Measurements from ENCODE around the gene SH3GL3.

Gene SH3GL3

DNA sequence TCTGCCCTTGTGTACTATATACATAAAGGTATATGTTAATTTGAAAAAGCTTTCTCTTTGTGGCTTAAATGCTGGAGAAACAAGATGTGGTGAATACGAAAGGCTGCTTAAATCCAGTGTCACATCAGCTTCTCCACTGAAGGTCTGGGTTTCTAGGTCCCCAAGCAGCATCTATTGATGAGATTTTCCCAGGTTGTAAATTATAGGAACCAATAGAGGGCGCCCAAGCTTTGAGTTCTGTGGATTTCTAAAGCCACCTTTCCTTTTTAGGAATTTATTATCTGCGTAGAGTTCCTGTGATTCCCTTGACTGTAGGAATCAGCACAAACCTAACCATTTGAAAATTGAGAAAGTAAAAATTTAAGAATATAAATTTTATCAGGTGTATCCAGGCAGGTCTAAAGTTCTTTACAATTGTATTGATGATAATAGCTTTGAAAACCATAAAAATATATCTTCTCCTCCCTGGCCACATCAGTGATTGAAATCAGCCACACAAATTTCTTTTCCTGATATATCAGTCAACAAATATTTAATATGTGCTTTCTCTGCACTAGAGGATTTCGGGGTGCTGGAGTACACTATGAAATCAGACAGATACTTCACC lies 118.5 kb downstream of the SH3GL3 start:
- DNase-seq (ENCODE audit: low read depth, low spot score) = peak; percentile 57

- no peak for DNase-seq (ENCODE audit: low read depth, low spot score)
Observed at GRCh38 chr15:83567318-83567717, 120.2 kb downstream of the SH3GL3 start.

- DNase-seq (ENCODE audit: low read depth, low spot score) = no peak
Observed at GRCh38 chr15:83569341-83569740, 122.2 kb downstream of the SH3GL3 start.

DNA sequence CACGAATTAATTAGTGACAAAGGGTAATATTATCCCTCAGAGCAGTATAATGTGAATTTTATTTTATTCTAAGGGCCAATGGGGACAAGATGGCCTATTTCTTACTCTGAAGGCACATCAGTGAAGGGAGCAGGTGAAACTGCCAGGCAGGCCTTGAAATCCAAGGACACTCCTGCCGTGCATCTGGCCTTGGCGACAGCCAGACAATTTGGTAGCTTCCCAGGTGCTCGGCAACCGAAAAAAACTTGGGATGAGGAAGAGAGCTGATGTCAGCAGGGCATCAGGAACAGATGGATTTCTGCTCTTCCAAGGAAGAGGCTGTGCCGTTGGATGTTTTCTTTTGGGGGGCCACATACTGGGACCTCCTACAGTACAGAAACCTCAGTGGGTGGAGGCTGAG lies 123.6 kb downstream of the SH3GL3 start:
- DNase-seq (ENCODE audit: low read depth, low spot score) = no peak

DNA sequence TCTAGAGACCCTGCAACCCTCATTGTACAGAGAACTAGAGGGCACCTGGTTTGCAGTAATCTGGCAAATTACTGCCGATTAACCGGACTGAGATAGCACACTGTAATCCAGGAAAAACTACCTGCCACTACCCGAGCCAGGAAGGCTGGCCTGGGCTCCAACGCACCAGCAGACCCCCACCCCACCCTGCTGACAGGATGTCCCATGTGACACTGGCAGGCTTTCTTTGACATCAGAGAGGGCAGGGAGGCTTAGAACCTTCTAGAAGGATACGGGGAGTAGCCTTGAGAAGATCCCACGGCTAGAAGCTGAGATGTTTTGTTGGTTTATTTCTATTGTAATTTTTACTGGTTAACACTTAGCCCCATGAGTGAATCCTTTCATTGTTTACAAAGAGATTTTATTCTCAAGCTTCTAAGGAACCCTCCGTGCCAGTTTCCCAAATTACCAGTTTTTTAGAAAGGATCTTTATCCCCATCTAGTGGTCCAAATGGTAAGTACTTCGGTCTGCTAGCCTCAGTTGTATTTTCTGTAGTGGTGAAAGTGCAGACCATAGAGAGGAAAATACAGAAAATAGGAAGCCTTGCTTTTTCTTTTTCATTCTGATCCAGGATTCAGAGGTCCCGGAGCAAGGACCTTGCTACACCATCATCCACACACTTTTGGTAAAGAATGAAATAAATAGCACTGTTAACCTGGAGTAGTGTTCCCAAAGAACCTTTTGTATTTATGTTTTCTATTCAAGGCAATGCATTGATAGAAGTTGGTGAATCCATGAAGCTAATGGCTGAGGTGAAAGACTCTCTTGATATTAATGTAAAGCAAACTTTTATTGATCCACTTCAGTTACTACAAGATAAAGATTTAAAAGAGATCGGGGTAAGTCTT lies 124.9 kb downstream of the SH3GL3 start:
- DNase-seq (ENCODE audit: low read depth, low spot score) = peak; percentile 42

DNA sequence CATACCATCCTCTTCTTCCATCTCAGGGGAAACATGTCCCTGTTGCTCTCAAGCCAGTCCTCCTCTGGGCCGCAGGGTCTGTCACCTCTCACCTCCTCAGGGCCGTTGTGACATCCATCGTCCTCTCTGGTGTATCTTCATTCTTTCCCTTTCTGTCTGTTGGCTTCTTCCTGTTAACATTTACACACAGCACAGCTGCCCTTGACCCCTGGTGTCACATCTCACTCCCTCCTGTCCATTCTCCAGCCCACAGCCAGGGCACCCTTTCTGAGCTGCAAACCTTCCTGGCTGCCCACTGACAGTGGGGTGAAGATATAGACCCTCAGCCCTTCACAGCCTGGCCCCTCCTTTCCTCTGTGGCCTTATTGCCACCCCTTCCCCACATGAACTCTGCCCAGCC lies 127.2 kb downstream of the SH3GL3 start:
- DNase-seq (ENCODE audit: low read depth, low spot score) = no peak

DNA sequence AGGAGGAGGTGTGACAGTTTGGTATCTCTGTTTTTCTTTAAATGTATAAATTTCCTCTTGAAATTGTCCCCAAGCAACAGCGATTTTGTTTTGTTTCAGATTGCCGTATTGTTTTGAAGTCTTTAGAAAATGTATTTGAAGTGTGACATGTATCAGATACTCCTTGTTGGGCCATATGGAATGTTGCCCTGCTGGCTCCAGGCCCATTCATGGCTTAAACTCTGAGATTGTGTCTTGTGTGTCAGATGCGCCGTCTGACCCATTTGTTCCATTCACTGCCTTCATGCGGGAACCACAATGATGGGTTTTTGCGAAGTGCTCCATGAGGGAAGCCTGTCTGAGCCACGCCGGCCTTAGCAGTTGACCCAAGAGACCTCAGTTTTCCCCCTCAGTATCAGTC lies 131.6 kb downstream of the SH3GL3 start:
- DNase-seq (ENCODE audit: low read depth, low spot score) = no peak

DNA sequence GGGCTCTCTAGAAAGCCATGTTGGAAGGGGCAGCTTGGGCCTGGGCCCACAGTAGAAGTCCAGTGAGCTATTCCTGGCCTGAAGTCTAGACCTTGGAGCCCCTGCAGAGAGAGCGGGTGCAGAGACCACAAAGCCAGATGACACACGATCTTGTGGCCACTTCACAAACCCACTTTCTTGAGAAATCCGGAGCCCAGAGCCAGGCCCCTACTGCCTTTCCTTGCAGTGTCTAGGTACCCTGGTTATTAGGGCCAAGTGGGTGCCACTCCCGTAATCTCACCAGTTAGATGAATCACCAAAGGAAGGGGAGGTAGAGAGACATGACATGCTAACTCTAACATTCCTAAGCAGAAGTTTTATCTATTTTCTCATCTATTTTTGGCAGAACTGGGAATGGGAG lies 134.2 kb downstream of the SH3GL3 start:
- DNase-seq (ENCODE audit: low read depth, low spot score) = no peak

DNA sequence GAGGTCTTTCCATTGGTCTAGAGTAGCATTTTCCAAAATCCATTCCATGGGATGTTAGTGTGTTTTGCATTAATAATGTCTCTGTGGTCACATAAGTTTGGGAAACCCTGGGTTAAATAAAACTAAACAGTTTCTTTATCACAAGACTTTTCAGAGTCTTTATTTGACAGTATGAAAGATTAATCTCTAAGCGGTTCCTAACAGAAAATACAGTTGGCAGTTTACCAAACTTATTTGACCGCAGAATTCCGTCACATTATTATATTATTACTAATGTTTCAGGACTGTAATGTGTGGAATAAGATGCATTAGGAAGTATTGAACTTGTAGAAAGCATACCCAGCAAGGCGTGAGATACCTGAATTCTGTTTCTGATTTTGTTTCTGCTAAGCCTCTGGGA lies 135.2 kb downstream of the SH3GL3 start:
- DNase-seq (ENCODE audit: low read depth, low spot score) = no peak

DNA sequence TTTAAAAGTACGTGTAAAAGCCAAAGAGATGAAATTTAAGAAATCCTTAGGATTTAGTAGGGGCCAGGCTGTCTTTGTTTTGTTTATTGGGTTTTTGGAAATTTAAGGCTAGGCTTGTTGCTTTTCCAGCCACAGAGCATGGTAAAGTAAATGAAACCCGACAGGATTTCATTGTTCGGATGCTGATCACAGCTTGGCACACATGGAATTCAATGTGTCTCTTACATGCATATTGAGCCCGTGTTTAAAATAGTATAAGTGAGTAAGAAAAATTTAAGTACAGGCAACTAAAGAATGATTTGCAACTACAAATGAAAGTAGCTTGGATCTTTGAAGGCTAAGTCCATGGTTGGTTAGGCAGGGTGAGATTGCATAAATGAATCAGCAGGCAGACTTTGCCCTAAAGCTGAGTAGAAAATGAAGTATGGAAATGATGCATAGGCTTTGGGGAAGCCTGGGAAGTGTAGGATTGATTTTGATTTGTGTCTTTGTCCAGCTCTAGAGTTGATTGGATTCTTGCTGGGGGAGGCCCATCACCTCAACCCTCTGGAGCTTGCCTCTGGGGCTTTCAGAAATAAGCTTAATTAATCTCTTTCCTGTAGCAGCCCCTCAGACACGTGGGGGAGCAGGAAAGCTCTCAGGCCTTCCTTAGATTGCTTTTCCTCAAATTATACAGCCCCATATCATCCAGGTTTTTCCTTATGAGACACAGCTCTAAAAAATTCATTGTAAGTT lies 138.6 kb downstream of the SH3GL3 start:
- no peak for DNase-seq (ENCODE audit: low read depth, low spot score)

DNA sequence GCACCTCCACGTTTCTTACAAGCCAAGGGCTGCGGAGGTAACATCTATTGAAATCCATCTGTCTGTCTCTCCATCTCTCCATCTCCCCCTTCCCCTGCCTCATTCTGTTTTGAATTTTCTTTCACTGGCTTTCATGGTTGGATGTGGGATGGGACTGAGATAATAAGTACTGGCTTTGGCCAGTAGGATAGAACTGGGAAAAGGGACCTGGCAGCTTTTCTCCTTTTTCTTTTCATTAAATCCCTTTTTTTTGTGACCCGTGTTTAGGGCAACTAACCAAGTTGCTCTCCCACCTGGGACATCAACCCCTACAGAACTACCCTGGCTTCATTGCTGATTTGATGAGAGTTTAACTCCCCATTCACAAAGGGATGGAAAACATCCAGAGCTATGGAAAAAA lies 139.9 kb downstream of the SH3GL3 start:
- DNase-seq (ENCODE audit: low read depth, low spot score) = no peak

DNA sequence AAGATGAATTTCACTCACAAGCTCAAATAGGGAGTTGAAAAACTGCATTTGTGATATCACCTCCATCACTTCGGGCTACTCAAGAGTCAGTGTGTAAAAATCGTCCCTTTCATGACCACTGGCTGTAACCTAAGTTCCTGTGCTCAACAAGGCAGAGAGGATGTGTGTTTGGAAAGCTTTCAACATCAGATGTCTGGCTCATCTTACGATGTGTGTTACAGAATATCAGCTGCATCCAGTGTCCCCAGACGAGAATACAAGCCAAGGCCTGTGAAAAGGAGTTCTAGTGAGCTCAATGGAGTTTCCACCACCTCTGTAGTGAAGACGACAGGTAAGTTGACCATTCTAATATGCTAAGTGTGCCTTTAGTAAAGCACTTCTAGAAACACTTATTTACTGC lies 141.3 kb downstream of the SH3GL3 start:
- DNase-seq (ENCODE audit: low read depth, low spot score) = no peak

DNA sequence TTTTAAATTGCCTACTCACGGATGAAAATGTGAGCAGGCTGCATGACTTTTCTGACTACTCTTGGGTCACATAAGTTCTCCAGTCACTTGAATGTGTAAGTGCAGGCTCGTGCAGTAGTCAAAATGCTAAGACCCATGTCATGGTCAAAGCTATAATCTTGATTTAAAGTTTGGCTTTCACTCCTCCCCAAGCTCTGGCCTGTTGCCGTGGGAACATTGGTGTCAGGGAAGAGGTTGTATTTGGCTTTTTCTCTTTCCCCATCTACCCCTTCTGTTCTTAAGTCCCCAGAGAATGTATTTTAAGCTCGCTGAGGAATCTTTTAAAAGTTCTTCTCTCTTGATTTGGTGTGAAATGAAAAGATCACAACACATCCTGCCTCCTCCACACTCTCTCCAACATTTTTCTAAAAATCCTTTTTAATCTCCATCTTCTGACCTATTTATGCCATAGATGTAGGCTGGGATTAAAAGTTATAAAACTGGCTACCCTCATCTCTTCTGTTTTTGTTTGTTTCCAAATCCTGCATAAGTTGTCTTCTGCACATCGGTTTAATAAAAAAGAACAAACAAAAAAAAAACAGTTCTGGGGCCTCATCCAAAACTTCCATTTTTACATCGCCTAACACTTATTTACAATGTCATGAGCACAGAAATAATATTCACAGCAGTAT lies 145.4 kb downstream of the SH3GL3 start:
- no peak for DNase-seq (ENCODE audit: low read depth, low spot score)

- DNase-seq (ENCODE audit: low read depth, low spot score) = no peak
Observed at GRCh38 chr15:83595191-83595590, 148.1 kb downstream of the SH3GL3 start.

DNA sequence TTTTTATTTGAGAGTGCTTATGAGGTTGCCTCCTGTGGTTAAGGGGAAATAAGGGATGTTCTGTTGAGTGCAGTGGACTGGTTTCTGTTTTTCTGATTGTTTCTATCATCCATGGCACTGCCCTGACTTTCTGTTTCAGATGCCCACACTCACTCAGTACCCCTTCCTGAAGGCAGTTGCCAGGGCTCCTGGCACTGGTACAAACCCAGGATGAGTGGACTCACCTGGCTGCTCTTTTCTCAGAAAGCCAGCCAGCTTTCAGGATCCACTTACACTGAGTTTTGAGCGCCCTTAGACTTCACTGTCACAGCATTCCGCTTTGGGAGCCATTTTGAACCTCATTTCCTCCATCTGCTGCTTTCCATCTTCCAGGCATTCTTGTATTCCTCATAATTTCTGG lies 150.9 kb downstream of the SH3GL3 start:
- no peak for DNase-seq (ENCODE audit: low read depth, low spot score)

DNA sequence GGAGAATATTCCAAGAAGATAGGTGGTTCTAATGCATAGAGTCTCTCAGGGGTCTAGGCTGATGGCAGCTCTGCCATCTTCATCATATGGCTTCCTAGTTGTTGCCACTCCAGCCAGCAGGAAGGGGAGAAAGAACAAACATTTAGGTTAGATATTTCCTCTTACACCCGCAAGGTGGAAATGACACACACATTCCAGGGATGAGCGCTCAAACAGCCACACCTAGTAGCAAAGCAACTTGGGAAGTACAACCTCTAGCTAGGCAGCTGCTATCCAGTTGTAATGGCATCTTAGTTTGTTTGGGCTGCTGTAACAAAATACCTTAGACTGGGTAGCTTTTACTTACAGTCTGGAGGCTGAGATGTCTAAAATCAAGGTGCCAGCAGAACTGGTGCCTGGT lies 154.9 kb downstream of the SH3GL3 start:
- DNase-seq (ENCODE audit: low read depth, low spot score) = no peak

DNA sequence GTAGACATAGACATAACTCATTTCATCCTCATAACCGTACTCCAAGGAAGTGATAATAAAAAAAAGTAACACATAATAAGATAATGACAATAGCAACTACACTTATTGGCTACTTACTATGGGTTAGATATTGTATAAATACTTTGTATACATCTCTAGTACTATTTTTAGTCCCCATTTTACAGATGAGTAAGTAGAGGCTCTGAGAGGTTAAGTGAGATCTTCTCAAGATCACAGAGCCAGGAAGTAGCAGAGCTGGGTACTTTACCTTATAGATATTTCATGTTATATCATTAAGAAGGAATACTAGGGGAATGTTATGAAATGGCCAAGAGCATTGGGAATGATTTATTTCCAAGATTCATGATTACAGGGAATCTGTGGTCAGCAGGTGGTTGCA lies 157.4 kb downstream of the SH3GL3 start:
- no peak for DNase-seq (ENCODE audit: low read depth, low spot score)

GRCh38 chr15:83605111-83605945 lies 158.2 kb downstream of the SH3GL3 start:
- peak; percentile 29 for DNase-seq (ENCODE audit: low read depth, low spot score)

DNA sequence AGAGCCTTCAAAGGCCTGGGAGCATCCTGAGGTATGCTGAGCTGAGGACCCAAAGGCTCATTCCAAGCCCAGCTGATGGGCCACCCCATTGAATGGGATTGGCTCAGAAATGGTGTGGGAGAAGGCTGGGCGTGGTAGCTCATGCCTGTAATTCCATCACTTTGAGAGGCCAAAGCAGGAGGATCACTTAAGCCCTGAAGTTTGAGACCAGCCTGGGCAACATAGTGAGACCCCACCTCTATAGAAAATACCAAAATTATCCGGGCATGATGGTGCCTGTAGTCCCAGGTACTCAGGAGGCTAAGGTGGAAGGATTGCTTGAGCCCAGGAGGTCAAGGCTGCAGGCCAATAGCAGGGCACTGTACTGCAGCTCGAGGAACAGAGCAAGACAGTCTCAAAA lies 163.0 kb downstream of the SH3GL3 start:
- no peak for DNase-seq (ENCODE audit: low read depth, low spot score)

GRCh38 chr15:83610901-83611685 lies 164.0 kb downstream of the SH3GL3 start:
- no peak for DNase-seq (ENCODE audit: low read depth, low spot score)
